A549 (cell line): ENCODE data around the gene CADM4. TPM values are rescaled to one million over a fixed set of nuclear protein-coding genes. Genes with fewer than 3 reads are reported as not detected.

ENCODE experiments used
- ATAC-seq, 2 experiments: fragments of 200-7000 bp in 1 of 2; fragments of >200 bp in 1 of 2; cut with Nextera tagmentation in 1 of 2; cut with Tn5 transposase in 1 of 2; 3 replicates each; pipeline versions ENCODE4 v1.8.0 to v1.9.1; 2018 to 2020; ENCODE audit warnings: mild to moderate bottlenecking in 1 of 2, moderate library complexity in 1 of 2
- CTCF ChIA-PET: fragments of 300-600 bp; sonication (Branson Sonifier 250); formaldehyde crosslinking; extraction: SDS; loops from one replicate; lab custom pipeline; 2021; ENCODE audit warnings: antibody characterized with exemption, inconsistent platforms; lab: Yijun Ruan, JAX
- POLR2A ChIA-PET: fragments of 350-600 bp; formaldehyde crosslinking; extraction: SDS; loops from one replicate; lab custom pipeline; 2021; ENCODE audit warnings: antibody characterized with exemption, inconsistent platforms; lab: Yijun Ruan, JAX
- DNase-seq, 2 experiments: peaks; one replicate each; pipeline versions ENCODE4 v3.0.0 to v3.0.0-alpha.2; 2011 to 2016; ENCODE audit warnings: low read depth in 1 of 2, low spot score in 1 of 2
- FAIRE-seq: peaks from 2 replicates; lab custom pipeline; 2011; peaks lifted over from hg19 to GRCh38; lab: Jason Lieb, UNC
- H3K27ac ChIP-seq, 2 experiments: fragments of >200 bp; sonication (Bioruptor Twin); formaldehyde crosslinking; 3 replicates each; pipeline ENCODE4 v1.5.1; 2016 to 2017
- H3K4me1 ChIP-seq: fragments of >200 bp; sonication (Bioruptor Twin); formaldehyde crosslinking; 3 replicates; pipeline ENCODE4 v1.6.1; 2016
- H3K4me2 ChIP-seq: fragments of >200 bp; sonication (Bioruptor Twin); formaldehyde crosslinking; 3 replicates; pipeline ENCODE4 v1.6.1; 2016
- H3K4me3 ChIP-seq: fragments of >200 bp; sonication (Bioruptor Twin); formaldehyde crosslinking; 3 replicates; pipeline ENCODE4 v1.5.1; 2016
- H3K9me3 ChIP-seq: fragments of >200 bp; sonication (Bioruptor Twin); formaldehyde crosslinking; 3 replicates; pipeline ENCODE4 v1.6.1; 2016
- BHLHE40 ChIP-seq: IDR thresholded peaks from 2 replicates; pipeline ENCODE4 v1.6.1; 2012; ENCODE audit warnings: low read depth, low read length, inconsistent platforms
- CBX8 ChIP-seq: fragments of 200-600 bp; sonication (generic); IDR thresholded peaks from 2 replicates; pipeline ENCODE4 v1.6.1; 2016
- CEBPB ChIP-seq, 2 experiments: fragments of >200 bp in 1 of 2; sonication (Bioruptor Twin) in 1 of 2; formaldehyde crosslinking in 1 of 2; IDR thresholded peaks; 2 replicates each; pipeline ENCODE4 v1.6.1; 2012 to 2016
- CHD2 ChIP-seq: fragments of 150-350 bp; IDR thresholded peaks from 2 replicates; pipeline ENCODE4 v1.6.1; 2014; ENCODE audit warnings: low read length; ENCODE audit not compliant: partially characterized antibody
- CHD4 ChIP-seq: fragments of 200-600 bp; sonication (generic); IDR thresholded peaks from 2 replicates; pipeline ENCODE4 v1.6.1; 2016; ENCODE audit warnings: antibody characterized with exemption, mild to moderate bottlenecking, borderline replicate concordance
- ESRRA ChIP-seq: fragments of 150-350 bp; IDR thresholded peaks from 2 replicates; pipeline ENCODE4 v1.6.1; 2014; ENCODE audit warnings: mild to moderate bottlenecking, low read length, borderline replicate concordance
- FOSB ChIP-seq: fragments of 250-450 bp; sonication (Bioruptor Pico); IDR thresholded peaks from 2 replicates; pipeline ENCODE4 v1.5.0; 2020; ENCODE audit warnings: mild to moderate bottlenecking, moderate library complexity
- FOXS1 ChIP-seq: fragments of 250-450 bp; sonication (Bioruptor Pico); IDR thresholded peaks from 2 replicates; pipeline ENCODE4 v1.5.0; 2020; ENCODE audit warnings: mild to moderate bottlenecking, moderate library complexity
- GATA3 ChIP-seq: IDR thresholded peaks from 2 replicates; pipeline ENCODE4 v1.6.1; 2012; ENCODE audit warnings: borderline replicate concordance
- HOXB13 ChIP-seq: fragments of 250-450 bp; sonication (Bioruptor Pico); IDR thresholded peaks from 2 replicates; pipeline ENCODE4 v1.5.0; 2020; ENCODE audit warnings: low read depth, mild to moderate bottlenecking, moderate library complexity
- KDM1A ChIP-seq: fragments of 200-600 bp; sonication (generic); IDR thresholded peaks from 2 replicates; pipeline ENCODE4 v1.6.1; 2016; ENCODE audit warnings: low read depth, mild to moderate bottlenecking
- KDM5A ChIP-seq: fragments of 200-600 bp; sonication (generic); IDR thresholded peaks from 2 replicates; pipeline ENCODE4 v1.6.1; 2016; ENCODE audit warnings: antibody characterized with exemption, mild to moderate bottlenecking
- MAFK ChIP-seq: fragments of 450-650 bp; IDR thresholded peaks from 2 replicates; pipeline ENCODE4 v1.6.1; 2014; ENCODE audit not compliant: partially characterized antibody
- MAZ ChIP-seq: fragments of 150-350 bp; IDR thresholded peaks from 2 replicates; pipeline ENCODE4 v1.6.1; 2014; ENCODE audit warnings: antibody characterized with exemption, low read depth, low read length, borderline replicate concordance
- NPAS2 ChIP-seq: fragments of 250-450 bp; sonication (Bioruptor Pico); IDR thresholded peaks from 2 replicates; pipeline ENCODE4 v1.8.0; 2022; ENCODE audit warnings: mild to moderate bottlenecking, moderate library complexity, borderline replicate concordance
- NR3C1 ChIP-seq: fragments of >200 bp; sonication (Bioruptor Twin); formaldehyde crosslinking; IDR thresholded peaks from 3 replicates; pipeline ENCODE4 v1.6.1; 2017
- POLR2A ChIP-seq: IDR thresholded peaks from 2 replicates; pipeline ENCODE4 v1.6.1; 2012; ENCODE audit warnings: mild to moderate bottlenecking, low read length
- RFX5 ChIP-seq: fragments of 450-650 bp; IDR thresholded peaks from 2 replicates; pipeline ENCODE4 v1.7.1; 2014; ENCODE audit warnings: antibody characterized with exemption, mild to moderate bottlenecking, moderate library complexity
- ZFP36 ChIP-seq: fragments of 450-650 bp; IDR thresholded peaks from 2 replicates; pipeline ENCODE4 v1.6.1; 2014; ENCODE audit warnings: borderline replicate concordance; ENCODE audit not compliant: partially characterized antibody
- WGBS: methylation state at CpG from one replicate; pipeline ENCODE4 v1.1.6; 2017; ENCODE audit errors: missing lambda C conversion rate; 5-methylcytosine and 5-hydroxymethylcytosine counted together
- polyA plus RNA-seq, 4 experiments: library from polyadenylated mRNA; depleted of rRNA in 3 of 4; stranded (reverse); fragments of >200 nt; fragmentation: RNase III in 1 of 4; extraction: RNeasy Plus Mini Kit Qiagen cat#74134 plus additional on column Dnase treatment in 1 of 4; gene quantifications; 2 replicates in 3 of 4; 3 replicates in 1 of 4; pipeline ENCODE4 v1.2.3, GENCODE V29; 2011 to 2017
- TF ChIP-seq, protein P1 (sequence below): fragments of >200 bp; sonication (Bioruptor Twin); formaldehyde crosslinking; IDR thresholded peaks from 3 replicates; pipeline ENCODE4 v1.6.1; 2016
- TF ChIP-seq, protein P2 (sequence below): fragments of 250-450 bp; sonication (Bioruptor Pico); IDR thresholded peaks from 2 replicates; pipeline ENCODE4 v1.5.0; 2020; ENCODE audit warnings: low read depth, mild to moderate bottlenecking, moderate library complexity
- TF ChIP-seq, protein P3 (sequence below): fragments of 450-650 bp; IDR thresholded peaks from 2 replicates; pipeline ENCODE4 v1.6.1; 2014; ENCODE audit warnings: antibody characterized with exemption

CADM4 gene
- polyA plus RNA-seq, 2 of the 4 experiments (the other 2 are of a cell fraction), result 4.2 to 9.2 TPM

DNA sequence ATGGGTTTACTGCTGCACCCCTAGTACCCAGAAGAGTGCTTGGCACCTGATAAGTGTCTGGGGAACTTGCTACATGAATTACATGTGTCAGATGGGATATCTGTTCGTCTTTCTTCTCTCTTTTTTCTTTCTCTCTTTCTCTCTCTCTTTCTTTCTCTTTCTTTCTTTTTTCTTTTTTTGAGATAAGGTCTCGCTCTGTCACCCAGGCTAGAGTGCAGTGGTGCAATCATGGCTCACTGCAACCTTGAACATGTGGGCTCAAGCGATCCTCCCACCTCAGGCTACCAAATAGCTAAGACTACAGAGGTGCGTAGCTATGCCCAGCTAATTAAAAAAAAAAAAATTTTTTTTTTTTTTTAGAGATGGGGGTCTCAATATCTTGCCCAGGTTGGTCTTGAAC lies 6.1 kb downstream of the CADM4 start:
- TF ChIP-seq NR3C1, result no peak
- no peak for TF ChIP-seq CHD2
- TF ChIP-seq BHLHE40, result no peak
- no peak for TF ChIP-seq NPAS2 (CRISPR knock-in tag)
- TF ChIP-seq HOXB13 (CRISPR knock-in tag), result no peak
- no peak for TF ChIP-seq CEBPB (IDR thresholded peaks at IDR 0.05)
- TF ChIP-seq ZFP36, result no peak
- TF ChIP-seq, protein P1, sequence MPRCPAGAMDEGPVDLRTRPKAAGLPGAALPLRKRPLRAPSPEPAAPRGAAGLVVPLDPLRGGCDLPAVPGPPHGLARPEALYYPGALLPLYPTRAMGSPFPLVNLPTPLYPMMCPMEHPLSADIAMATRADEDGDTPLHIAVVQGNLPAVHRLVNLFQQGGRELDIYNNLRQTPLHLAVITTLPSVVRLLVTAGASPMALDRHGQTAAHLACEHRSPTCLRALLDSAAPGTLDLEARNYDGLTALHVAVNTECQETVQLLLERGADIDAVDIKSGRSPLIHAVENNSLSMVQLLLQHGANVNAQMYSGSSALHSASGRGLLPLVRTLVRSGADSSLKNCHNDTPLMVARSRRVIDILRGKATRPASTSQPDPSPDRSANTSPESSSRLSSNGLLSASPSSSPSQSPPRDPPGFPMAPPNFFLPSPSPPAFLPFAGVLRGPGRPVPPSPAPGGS, result no peak
- TF ChIP-seq CHD4, result no peak
- no peak for TF ChIP-seq ESRRA
- no peak for TF ChIP-seq GATA3
- TF ChIP-seq MAFK, result no peak

DNA sequence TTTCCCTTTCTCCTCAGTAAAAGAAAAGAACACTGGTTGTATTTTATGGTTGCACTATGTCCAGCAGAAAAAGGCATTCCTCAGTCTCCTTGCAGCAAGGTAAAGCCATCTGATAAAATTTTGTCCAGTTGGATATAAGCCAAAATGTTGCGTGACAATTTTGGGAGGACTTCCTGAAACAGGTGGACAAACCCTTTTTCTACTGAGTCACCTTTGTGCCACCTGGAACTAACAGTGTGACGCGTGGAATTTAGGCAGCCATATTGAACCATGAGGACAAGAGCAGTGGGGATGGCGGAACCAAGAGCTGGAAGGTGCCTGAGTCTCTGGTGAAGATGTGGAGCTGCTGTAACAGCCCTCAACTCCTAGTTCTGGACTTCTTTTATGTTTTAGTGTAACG lies 8.2 kb downstream of the CADM4 start:
- no peak overlapping the region for H3K4me2 ChIP-seq
- no peaks in the 10 kb centered on the region for H3K9me3 ChIP-seq
- DNase-seq (no peak), ATAC-seq (no peak), FAIRE-seq (no peak)
- WGBS, result 87% methylated on average over 5 of the region's 5 CpGs
- H3K4me1 ChIP-seq, result peaks cover 24% of the 10 kb centered on the region
- no peak overlapping the region for H3K4me3 ChIP-seq
- ChIA-PET POLR2A (no interaction called here), CTCF (interaction anchor here (1.0 to 2.7 kb wide), 3 partner anchors 8 to 76 kb away, joined by 3 to 11 read pairs (median 3); no protein-coding TSS in a partner anchor)
- H3K27ac ChIP-seq, result no peak overlapping the region
- TF ChIP-seq, protein P2, sequence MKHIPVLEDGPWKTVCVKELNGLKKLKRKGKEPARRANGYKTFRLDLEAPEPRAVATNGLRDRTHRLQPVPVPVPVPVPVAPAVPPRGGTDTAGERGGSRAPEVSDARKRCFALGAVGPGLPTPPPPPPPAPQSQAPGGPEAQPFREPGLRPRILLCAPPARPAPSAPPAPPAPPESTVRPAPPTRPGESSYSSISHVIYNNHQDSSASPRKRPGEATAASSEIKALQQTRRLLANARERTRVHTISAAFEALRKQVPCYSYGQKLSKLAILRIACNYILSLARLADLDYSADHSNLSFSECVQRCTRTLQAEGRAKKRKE (CRISPR knock-in tag), result no peak
- TF ChIP-seq FOXS1 (CRISPR knock-in tag) (no peak), KDM1A (no peak), RFX5 (no peak), POLR2A (no peak), MAZ (no peak), CBX8 (no peak), FOSB (CRISPR knock-in tag) (no peak)
- TF ChIP-seq, protein P3, sequence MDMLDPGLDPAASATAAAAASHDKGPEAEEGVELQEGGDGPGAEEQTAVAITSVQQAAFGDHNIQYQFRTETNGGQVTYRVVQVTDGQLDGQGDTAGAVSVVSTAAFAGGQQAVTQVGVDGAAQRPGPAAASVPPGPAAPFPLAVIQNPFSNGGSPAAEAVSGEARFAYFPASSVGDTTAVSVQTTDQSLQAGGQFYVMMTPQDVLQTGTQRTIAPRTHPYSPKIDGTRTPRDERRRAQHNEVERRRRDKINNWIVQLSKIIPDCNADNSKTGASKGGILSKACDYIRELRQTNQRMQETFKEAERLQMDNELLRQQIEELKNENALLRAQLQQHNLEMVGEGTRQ, result no peak

More for the DNA sequence above, 6.1 kb downstream of the CADM4 start:
- H3K4me1 ChIP-seq, result peaks cover 24% of the 10 kb centered on the region
- ATAC-seq (no peak), FAIRE-seq (no peak), DNase-seq (no peak)
- 86% methylated on average over 4 of the region's 4 CpGs for WGBS
- no peaks in the 10 kb centered on the region for H3K9me3 ChIP-seq
- H3K4me3 ChIP-seq, result no peak overlapping the region
- ChIA-PET CTCF (interaction anchor here (0.6 to 2.7 kb wide), 2 partner anchors 18 to 1882 kb away, joined by 4 to 11 read pairs; no protein-coding TSS in a partner anchor), POLR2A (interaction anchor here (1.0 kb wide), 1 partner anchor 16 kb away, joined by 6 read pairs; no protein-coding TSS in a partner anchor)
- no peak overlapping the region for H3K4me2 ChIP-seq
- no peak overlapping the region for H3K27ac ChIP-seq

DNA sequence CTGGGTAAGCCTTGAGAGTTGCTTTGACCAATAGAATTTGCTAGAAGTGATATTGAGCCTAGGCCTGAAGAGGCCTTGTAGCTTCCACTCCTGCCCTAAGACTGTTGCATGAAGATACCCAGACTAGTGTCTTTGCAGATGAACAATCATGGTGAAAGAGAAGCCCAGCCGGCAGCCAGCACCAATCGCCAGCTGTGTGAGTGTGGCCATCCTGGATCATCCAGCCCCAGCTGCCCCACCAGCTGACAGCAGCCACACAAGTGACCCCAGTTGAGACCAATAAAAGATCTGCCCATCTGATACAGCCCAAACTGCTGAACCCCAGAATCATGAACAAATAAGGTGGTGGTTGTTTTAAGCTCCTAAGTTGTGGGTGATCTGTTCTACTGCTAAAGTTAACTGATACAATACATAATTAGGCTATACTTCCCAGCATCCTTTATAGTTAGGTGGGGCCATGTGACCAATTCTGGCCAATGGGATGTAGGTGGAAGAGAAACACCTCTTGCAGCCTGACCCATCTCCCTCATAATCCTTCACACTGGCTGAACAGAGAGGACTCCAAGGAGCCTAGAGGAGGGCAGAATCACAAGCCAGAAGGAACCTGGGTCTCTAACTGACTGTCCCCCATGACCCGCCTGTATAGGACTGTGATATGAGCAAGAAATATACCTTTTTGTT lies 10.9 kb downstream of the CADM4 start:
- POLR2A ChIA-PET, result no interaction called here

More for the DNA sequence above, 10.9 kb downstream of the CADM4 start:
- CTCF ChIA-PET, result interaction anchor here (0.7 to 3.1 kb wide), 7 partner anchors 21 to 111 kb away, joined by 3 to 9 read pairs (median 4); no protein-coding TSS in a partner anchor
- Histone ChIP-seq H3K4me1 (no peaks in the 10 kb centered on the region), H3K4me2 (no peak overlapping the region), H3K27ac (no peak overlapping the region), H3K4me3 (no peak overlapping the region), H3K9me3 (no peaks in the 10 kb centered on the region)
- WGBS, result 78% methylated on average over 3 of the region's 3 CpGs
- FAIRE-seq (no peak), DNase-seq (no peak), ATAC-seq (no peak)
- TF ChIP-seq, protein P3, result peak; percentile 70
- no peak for TF ChIP-seq KDM5A
